Ecto neural progenitor cell (in vitro differentiated cells): Measurements from ENCODE around the gene RASSF8.

Experiments used
- DNase-seq: peaks from one replicate; pipeline ENCODE4 v3.0.0-alpha.2; 2018; ENCODE audit warnings: low spot score

The RASSF8 gene

DNA sequence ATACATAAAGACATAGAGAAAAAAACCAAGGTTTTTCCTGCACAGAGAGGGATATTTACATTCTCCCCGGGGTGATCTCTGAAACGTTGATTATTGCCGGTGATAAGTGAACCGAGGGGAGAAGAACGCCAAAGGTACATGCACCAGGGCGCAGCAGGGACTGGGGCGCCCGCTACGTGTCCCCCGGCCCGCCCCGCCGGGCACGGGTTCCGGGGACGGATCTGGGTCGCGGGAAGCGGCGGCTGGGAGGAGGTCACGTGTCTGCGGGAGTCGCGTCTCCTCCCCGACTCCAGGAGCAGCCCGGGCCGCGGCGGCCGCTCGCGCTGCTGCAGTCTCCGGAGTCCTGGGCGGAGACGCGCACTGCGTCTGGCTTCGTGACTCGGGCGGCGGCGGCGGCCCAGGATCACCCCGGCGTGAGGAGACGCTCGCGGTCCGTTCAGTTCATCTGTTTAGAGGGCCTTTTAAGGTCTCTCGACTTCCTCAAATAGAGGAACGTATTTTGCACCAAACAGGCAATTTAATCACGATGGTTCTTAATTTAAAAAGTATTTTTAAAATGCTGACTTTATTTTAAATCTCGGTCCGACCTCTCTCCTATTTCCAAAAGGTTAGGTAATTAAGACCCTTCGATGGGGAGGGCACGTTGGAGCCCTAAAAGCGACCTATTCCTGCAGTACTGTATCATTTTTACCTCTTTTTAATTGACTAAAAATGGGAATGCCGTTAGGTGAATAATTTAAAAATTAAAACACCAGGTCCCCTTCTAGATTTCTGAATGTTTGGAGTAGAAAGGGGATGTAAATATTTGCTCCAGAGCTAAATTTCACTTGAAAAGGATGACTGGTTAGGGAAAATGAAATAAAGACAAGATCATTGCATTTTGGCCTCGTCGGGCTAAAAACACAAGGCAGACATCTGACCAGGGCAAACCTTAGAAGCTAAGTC is 168.1 kb downstream of the RASSF8 start:
- peak; percentile 93 for DNase-seq

DNA sequence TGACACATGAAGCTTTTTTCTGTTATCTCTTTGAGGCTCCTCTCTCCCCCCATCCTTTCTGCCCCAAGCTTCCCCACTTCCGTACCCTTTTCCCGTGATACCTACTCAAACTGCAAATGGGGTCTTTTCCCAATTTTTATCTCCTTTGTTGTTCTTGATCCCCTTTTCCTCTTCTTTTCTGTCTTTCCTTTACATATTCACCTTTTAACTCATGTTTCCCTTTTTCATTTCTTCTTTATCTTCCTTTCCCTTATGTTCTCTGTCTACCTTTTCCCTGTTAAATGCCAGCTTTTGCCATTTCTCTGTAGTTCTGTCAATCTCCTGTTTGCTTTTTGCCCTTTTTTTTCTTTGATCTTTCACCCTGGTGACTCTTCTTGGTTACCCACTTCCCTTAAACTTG is 168.9 kb downstream of the RASSF8 start:
- no peak for DNase-seq

DNA sequence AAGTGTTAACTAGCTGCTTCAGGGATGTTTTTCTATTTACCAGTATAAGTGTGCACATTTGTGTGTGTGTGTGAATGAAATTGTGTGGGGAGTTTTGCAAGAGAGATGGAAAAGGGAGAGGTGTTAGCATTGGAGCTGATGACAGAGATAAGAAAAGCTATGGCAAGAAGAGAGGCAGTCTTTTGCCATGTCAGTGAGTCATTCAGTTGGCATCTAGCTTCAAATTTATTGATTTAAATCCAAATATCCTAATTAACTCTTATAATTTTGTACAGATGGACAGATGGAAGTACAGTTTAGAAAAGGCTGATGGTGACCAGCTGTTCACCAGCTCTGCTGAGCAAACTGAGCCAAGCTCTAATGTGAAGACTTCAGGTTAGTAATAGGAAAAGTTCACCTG is 169.7 kb downstream of the RASSF8 start:
- no peak for DNase-seq
